ENCODE measurements around the gene PAX5.

PAX5 gene

DNA sequence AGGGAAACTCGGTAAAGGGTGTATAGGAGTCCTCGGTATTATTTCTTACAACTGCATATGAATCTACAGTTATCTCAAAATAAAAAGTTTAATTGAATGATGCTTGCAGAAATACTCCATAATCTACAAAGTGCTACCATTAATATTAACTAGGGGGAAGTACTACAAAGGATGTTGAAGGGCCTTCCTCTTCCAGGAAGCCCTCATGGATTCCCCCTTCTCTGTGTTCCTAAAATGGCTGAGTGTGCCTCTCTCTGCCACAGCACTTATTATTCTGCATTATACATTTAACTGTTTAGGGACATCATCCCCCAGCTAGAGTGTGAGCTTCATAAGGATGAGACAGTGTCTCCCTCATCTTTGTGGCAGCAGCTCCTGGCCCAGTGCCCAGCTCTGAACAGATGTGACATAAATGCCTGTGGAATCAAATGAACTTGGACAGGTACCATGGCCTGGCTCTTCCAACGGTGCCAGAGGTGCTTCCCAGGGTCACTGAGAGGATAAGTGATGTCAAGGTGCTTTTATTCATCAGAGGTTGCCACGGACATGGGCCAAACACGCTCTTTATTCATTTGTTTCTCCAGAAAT, 99.5 kb downstream of the PAX5 start:
- TF ChIP-seq, protein P1, sequence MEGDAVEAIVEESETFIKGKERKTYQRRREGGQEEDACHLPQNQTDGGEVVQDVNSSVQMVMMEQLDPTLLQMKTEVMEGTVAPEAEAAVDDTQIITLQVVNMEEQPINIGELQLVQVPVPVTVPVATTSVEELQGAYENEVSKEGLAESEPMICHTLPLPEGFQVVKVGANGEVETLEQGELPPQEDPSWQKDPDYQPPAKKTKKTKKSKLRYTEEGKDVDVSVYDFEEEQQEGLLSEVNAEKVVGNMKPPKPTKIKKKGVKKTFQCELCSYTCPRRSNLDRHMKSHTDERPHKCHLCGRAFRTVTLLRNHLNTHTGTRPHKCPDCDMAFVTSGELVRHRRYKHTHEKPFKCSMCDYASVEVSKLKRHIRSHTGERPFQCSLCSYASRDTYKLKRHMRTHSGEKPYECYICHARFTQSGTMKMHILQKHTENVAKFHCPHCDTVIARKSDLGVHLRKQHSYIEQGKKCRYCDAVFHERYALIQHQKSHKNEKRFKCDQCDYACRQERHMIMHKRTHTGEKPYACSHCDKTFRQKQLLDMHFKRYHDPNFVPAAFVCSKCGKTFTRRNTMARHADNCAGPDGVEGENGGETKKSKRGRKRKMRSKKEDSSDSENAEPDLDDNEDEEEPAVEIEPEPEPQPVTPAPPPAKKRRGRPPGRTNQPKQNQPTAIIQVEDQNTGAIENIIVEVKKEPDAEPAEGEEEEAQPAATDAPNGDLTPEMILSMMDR (IDR thresholded peaks at IDR 0.05; ENCODE audit: control insufficient read depth, extremely low read depth, insufficient read depth): no peak
- H3K4me3 ChIP-seq (ENCODE audit: low read depth, low read length): no peak overlapping the region
- no peak for DNase-seq (ENCODE audit: low read depth)

DNA sequence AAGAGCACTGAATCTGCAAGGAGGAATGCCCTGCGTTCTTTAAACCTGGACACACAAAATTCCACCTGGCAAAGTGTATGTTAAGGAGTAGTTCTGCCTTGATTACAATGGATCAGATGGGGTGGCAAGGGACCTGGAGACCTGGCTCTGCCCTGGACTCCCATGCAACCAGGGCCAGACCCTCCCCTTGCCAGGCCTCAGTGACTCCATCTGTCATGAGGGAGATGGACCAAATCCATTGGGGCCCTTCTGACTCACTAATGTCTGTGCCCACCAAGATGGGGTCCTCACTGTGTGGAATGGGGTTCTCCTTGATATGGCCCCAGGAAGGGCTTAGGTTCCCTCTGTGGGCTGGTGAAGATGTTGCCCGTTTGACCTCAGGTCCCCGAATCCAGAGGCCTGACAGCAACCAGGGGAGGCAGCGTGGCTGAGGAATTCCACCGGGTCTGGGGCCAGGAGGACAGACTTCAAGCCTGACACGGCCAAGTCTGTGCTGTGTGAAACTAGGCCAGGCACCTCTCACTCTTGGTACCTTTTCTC, 100.3 kb downstream of the PAX5 start:
- TF ChIP-seq, protein P1 (IDR thresholded peaks at IDR 0.05; ENCODE audit: control insufficient read depth, extremely low read depth, insufficient read depth): no peak
- DNase-seq (ENCODE audit: low read depth): no peak
- no peak overlapping the region for H3K4me3 ChIP-seq (ENCODE audit: low read depth, low read length)

DNA sequence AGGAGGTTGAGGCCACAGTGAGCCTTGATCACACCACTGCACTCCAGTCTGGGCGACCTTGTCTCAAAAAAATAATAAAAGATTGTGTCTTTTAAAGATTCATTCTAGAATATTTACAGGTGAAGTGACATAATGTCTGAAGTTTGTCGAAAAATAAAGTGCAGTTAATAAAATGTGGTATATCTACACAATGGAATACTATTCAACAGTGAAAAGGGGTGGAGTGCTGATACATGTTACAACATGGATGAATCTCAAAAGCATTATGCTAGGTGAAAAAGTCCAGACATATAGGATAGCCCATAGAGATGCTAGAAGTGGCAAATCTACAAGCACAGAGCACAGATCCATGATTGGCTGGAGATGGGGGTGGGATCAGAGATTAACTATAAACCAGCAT, 101.9 kb downstream of the PAX5 start:
- H3K4me3 ChIP-seq (ENCODE audit: low read depth, low read length): no peak overlapping the region
- no peak for DNase-seq (ENCODE audit: low read depth)
- TF ChIP-seq, protein P1 (IDR thresholded peaks at IDR 0.05; ENCODE audit: control insufficient read depth, extremely low read depth, insufficient read depth): no peak

DNA sequence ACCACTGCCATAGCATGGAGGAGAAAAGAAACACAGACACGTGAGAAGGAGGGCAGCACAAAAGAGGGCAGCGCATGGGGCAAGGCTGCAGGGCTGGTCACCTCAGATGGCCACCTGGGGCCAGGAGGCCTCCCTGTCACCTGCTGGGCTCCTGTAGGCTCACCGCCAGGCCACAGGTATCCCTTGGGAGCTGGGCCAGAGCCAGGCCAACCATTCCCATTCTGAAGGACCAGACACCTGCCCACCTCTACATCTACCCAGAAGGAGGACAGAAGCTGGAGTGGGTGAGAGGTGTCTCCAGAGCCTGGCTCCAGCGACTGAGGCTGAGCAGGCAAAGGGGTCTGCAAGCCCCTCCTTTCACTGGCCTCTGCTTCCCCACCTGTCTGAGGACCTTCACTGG, 103.1 kb downstream of the PAX5 start:
- TF ChIP-seq, protein P1 (IDR thresholded peaks at IDR 0.05; ENCODE audit: control insufficient read depth, extremely low read depth, insufficient read depth): no peak
- DNase-seq (ENCODE audit: low read depth): no peak

DNA sequence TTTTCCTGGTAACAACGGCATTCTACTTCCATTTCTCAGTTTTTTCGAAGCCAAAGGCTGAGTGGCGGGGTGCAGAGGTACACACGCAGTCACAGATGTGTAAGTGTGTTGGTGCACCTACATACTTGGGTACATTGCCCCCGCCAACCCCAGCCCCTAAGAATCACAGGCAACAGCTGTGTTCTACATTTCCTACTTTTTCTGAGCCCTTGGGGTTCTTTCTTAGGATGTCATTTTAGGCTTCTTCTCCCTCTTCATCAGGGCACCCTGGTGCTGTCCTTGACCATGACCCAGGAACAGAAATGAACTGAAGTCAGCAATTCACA, 104.8 kb downstream of the PAX5 start:
- no peak overlapping the region for H3K4me3 ChIP-seq (ENCODE audit: low read depth, low read length)
- DNase-seq (ENCODE audit: low read depth): no peak
- TF ChIP-seq, protein P1 (IDR thresholded peaks at IDR 0.05; ENCODE audit: control insufficient read depth, extremely low read depth, insufficient read depth): no peak

More for the DNA sequence above, 103.1 kb downstream of the PAX5 start:
- H3K4me3 ChIP-seq (ENCODE audit: low read depth, low read length): no peak overlapping the region

DNA sequence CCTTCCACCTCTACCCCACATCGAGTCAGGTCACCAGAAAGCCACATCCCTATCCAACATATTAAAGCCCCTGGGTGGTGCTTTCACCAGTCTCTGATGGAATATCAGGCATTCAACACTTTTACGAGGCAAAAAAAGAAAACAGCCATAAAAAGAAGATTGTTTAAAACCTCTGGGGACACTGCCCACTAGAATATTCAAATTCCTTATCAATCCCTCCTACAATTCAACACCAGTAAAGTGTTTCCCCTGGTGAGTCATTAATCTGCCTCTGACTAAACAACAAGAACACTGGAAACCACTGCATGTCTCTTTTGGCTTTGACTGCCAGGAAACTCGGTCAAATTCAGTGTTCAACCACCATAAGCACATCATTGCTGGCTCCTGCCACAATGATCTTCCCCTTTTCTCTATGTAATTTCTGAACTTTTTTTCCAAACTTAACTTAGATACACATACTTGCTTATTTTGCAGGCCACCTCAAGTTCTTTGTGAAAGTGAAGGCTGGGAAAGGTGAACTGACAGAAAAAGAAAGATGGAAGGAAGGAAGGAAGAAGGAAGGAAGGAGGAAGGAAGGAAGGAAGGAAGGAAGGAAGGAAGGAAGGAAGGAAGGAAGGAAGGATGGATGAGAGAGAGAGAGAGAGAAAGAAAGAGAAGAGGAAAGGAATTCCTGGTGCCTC, 105.3 kb downstream of the PAX5 start:
- H3K4me3 ChIP-seq (ENCODE audit: low read depth, low read length): no peak overlapping the region
- no peak for DNase-seq (ENCODE audit: low read depth)
- TF ChIP-seq, protein P1 (IDR thresholded peaks at IDR 0.05; ENCODE audit: control insufficient read depth, extremely low read depth, insufficient read depth): no peak
